Measurements from ENCODE around the gene BAIAP2. TPM values are rescaled to one million over a fixed set of nuclear protein-coding genes. Genes with fewer than 3 reads are reported as not detected.
A peak's percentile ranks its signal among the peaks of the same experiment; 100 is the strongest.

The BAIAP2 gene
- total RNA-seq (2016; rRNA removed; fragmentation: Illumina TruSeq; extraction: Trizol) (16.3 and 22.5 TPM in 2 replicates), polyA plus RNA-seq (2011; rRNA removed) (24.0 and 29.8 TPM in 2 replicates), polyA minus RNA-seq (2011; rRNA and poly(A)+ RNA removed; ENCODE audit: low replicate concordance) (6.9 and 34.6 TPM in 2 replicates), Bru-seq, nascent RNA (percentile 53 among the genes with signal in this experiment), BruChase-seq, experiment 1, labeled RNA remaining after a 6-hour chase (percentile 66 among the genes with signal in this experiment), BruChase-seq, experiment 2, labeled RNA remaining after a 2-hour chase (percentile 59 among the genes with signal in this experiment)
- 8.5 and 9.9 TPM in 2 replicates for total RNA-seq (2016; cell fraction: cytosol; rRNA removed; fragmentation: Illumina TruSeq; extraction: Trizol; ENCODE audit: low read depth)
- 15.1 and 19.9 TPM in 2 replicates for total RNA-seq (2016; cell fraction: insoluble cytoplasmic fraction; rRNA removed; fragmentation: Illumina TruSeq; extraction: Trizol)
- total RNA-seq (2016; cell fraction: membrane; rRNA removed; fragmentation: Illumina TruSeq; extraction: Trizol) = 11.6 and 11.8 TPM in 2 replicates
- 15.9 and 21.1 TPM in 2 replicates for total RNA-seq (2016; cell fraction: nucleus; rRNA removed; fragmentation: Illumina TruSeq; extraction: Trizol)
- 14.8 and 22.5 TPM in 2 replicates for polyA plus RNA-seq (2011; cell fraction: cytosol; rRNA removed)
- 101 and 122 TPM in 2 replicates for polyA plus RNA-seq (2011; cell fraction: nucleus; rRNA removed)
- 34.4 and 34.9 TPM in 2 replicates for polyA plus RNA-seq (2012)
- polyA plus RNA-seq (2016; cell fraction: cytosol; fragmentation: Illumina TruSeq; extraction: Trizol; ENCODE audit: low read depth) = 3.9 and 4.4 TPM in 2 replicates
- 14.7 and 22.4 TPM in 2 replicates for polyA plus RNA-seq (2016; cell fraction: insoluble cytoplasmic fraction; fragmentation: Illumina TruSeq; extraction: Trizol; ENCODE audit: low read depth)
- 6.8 and 8.2 TPM in 2 replicates for polyA plus RNA-seq (2016; cell fraction: membrane; fragmentation: Illumina TruSeq; extraction: Trizol; ENCODE audit: low read depth)
- 38.9 and 40.0 TPM in 2 replicates for polyA plus RNA-seq (2016; cell fraction: nucleus; fragmentation: Illumina TruSeq; extraction: Trizol; ENCODE audit: insufficient read depth, low read depth)
- 19.5 and 20.5 TPM in 2 replicates for polyA minus RNA-seq (2011; cell fraction: cytosol; rRNA and poly(A)+ RNA removed)
- 51.2 and 56.7 TPM in 2 replicates for polyA minus RNA-seq (2011; cell fraction: nucleus; rRNA and poly(A)+ RNA removed)
- long read RNA-seq, experiment 1, transcript BAIAP2-201 (14 exons, 1,939 nt) = minor isoform, 6 of 39 reads
- long read RNA-seq, experiment 1, transcript BAIAP2-204 (14 exons, 2,095 nt) = major isoform, 11 of 39 reads
- long read RNA-seq, experiment 1, partial matches to known transcripts = 7 of 39 reads
- long read RNA-seq, experiment 1, other reads (novel, unspliced or antisense) = 11 of 39 reads
- long read RNA-seq, experiment 2, transcript BAIAP2-205 (15 exons, 2,129 nt) = minor isoform, 6 of 114 reads
- long read RNA-seq, experiment 2, transcript BAIAP2-204 (14 exons, 2,095 nt) = major isoform, 32 of 114 reads
- long read RNA-seq, experiment 2, partial matches to known transcripts = 32 of 114 reads
- long read RNA-seq, experiment 2, other reads (novel, unspliced or antisense) = 38 of 114 reads

- Histone ChIP-seq H4K20me1 (ENCODE audit: insufficient read depth, low read length) (peaks cover 33% of the 10 kb centered on the region), H3K9me3 (ENCODE audit: low read length) (no peaks in the 10 kb centered on the region), H3K79me2 (ENCODE audit: insufficient read depth, low read length) (peaks cover 43% of the 10 kb centered on the region), H3K9ac (ENCODE audit: insufficient read depth, low read depth, low read length) (peak within 1 kb of the TSS; percentile 68), H3K4me2 (ENCODE audit: low read depth, low read length) (peak within 1 kb of the TSS; percentile 97), H3K27ac (ENCODE audit: extremely low read length, insufficient read depth, low read length) (no peak within 1 kb of the TSS), H3K36me3 (replicated peaks in 1 of 2; ENCODE audit: control insufficient read depth in 1 of 2, insufficient read depth in 2 of 2, low read length in 2 of 2) (peaks cover 0 to 4% of the 10 kb centered on the region in 2 experiments; a peak in 3 of 5 replicates), H3K4me3 (replicated peaks in 1 of 3; ENCODE audit: insufficient read depth in 1 of 3, low read depth in 2 of 3, low read length in 3 of 3) (peak within 1 kb of the TSS; percentile 76 to 88 (median 87)), H2AFZ (ENCODE audit: low read length) (no peak within 1 kb of the TSS), H3K4me1 (ENCODE audit: insufficient read depth, low read length) (peaks cover 70% of the 10 kb centered on the region), H3K27me3 (ENCODE audit: control insufficient read depth in 1 of 2, insufficient read depth in 2 of 2, low read length in 2 of 2) (peaks cover 0 to 6% of the 10 kb centered on the region in 2 experiments; a peak in 2 of 5 replicates)
- no TSS peak for BruUV-seq (replicated peaks)
- ChIA-PET CTCF (ENCODE audit: low intra/inter-chr PET ratio, low total read pairs) (interaction anchor here (1.6 kb wide), 1 partner anchor 67 kb away, joined by 4 read pairs; no protein-coding TSS in a partner anchor), POLR2A (interaction anchor here (1.0 to 2.9 kb wide), 6 partner anchors 9 to 60 kb away, joined by 4 to 23 read pairs (median 5); no protein-coding TSS in a partner anchor)
- peak; percentile 71 for ATAC-seq
- in situ Hi-C loops (cut with HindIII; ENCODE audit: extremely low pct_ligation_motif_present, low pct_unique_long_range_greater_than_20kb) = no loop called here
- intact Hi-C loops (cut with micrococcal nuclease; ENCODE audit: unreplicated experiment) = no loop called here
- no peak for FAIRE-seq
- peak; percentile 89 for DNase-seq (ENCODE audit: low spot score)
- 2% methylated on average over 22 of the region's 92 CpGs for WGBS (ENCODE audit: low lambda C conversion rate)
- 0 out of 2 replicates have a peak, but pooled peaks have one; percentile 76 for TF ChIP-seq ZNF333 (CRISPR knock-in tag; IDR thresholded peaks at IDR 0.05; ENCODE audit: borderline replicate concordance)
- TF ChIP-seq THAP8 (CRISPR knock-in tag; IDR thresholded peaks at IDR 0.05; ENCODE audit: borderline replicate concordance) = peak; percentile 91; the same call in 1 of the 2 replicates
- TF ChIP-seq CHD4 (IDR thresholded peaks at IDR 0.05; ENCODE audit: borderline replicate concordance, low read length) = no peak
- TF ChIP-seq ARHGAP35 (CRISPR knock-in tag; IDR thresholded peaks at IDR 0.05; ENCODE audit: borderline replicate concordance) = peak; percentile 47; the same call in 1 of the 2 replicates
- no peak for TF ChIP-seq SSRP1 (CRISPR knock-in tag; IDR thresholded peaks at IDR 0.05)
- TF ChIP-seq ZNF878 (CRISPR knock-in tag; IDR thresholded peaks at IDR 0.05) = 0 out of 2 replicates have a peak, but pooled peaks have one; percentile 47
- peak; percentile 40 for TF ChIP-seq CTCF (CRISPR knock-in tag; IDR thresholded peaks at IDR 0.05)
- TF ChIP-seq ZNF772 (CRISPR knock-in tag; IDR thresholded peaks at IDR 0.05) = peak; percentile 62; the same call in 1 of the 2 replicates
- TF ChIP-seq ATAD3A (CRISPR knock-in tag; IDR thresholded peaks at IDR 0.05) = 0 out of 2 replicates have a peak, but pooled peaks have one; percentile 46
- TF ChIP-seq EP300 (IDR thresholded peaks at IDR 0.05; ENCODE audit: low read depth in 2 of 2, low read length in 2 of 2) = no peak
- TF ChIP-seq EP300 (CRISPR knock-in tag; IDR thresholded peaks at IDR 0.05; ENCODE audit: borderline replicate concordance) = no peak
- TF ChIP-seq EEA1 (CRISPR knock-in tag; IDR thresholded peaks at IDR 0.05; ENCODE audit: borderline replicate concordance) = no peak
- 0 out of 2 replicates have a peak, but pooled peaks have one; percentile 6 for TF ChIP-seq LBX2 (CRISPR knock-in tag; IDR thresholded peaks at IDR 0.05; ENCODE audit: borderline replicate concordance)
Measured at GRCh38 chr17:81034779-81035520, at the start of gene BAIAP2. Gene BAIAP2 (plus strand): TSS chr17:81035151. CDS start chr17:81035255, 104 bp downstream.
